Endothelial cell of umbilical vein (primary cell): ENCODE measurements around the gene BAD.

Experiments used
- EZH2 ChIP-seq: IDR thresholded peaks from 2 replicates; pipeline ENCODE4 v1.6.1; 2012; ENCODE audit warnings: borderline replicate concordance, low read depth, mild to moderate bottlenecking, moderate library complexity, low read length, inconsistent platforms; ENCODE audit not compliant: severe bottlenecking
- JUN ChIP-seq: IDR thresholded peaks from 2 replicates; pipeline ENCODE4 v1.6.1; 2011; ENCODE audit warnings: borderline replicate concordance, low read depth; ENCODE audit not compliant: insufficient read length, insufficient read depth
- POLR2A ChIP-seq: IDR thresholded peaks from 2 replicates; pipeline ENCODE4 v1.6.1; 2012; ENCODE audit warnings: low read depth, mild to moderate bottlenecking, control low read depth, low read length
- POLR2AphosphoS5 ChIP-seq: IDR thresholded peaks from 2 replicates; pipeline ENCODE4 v1.6.1; 2012; ENCODE audit warnings: low read depth, mild to moderate bottlenecking, control low read depth, low read length, moderate library complexity; ENCODE audit not compliant: insufficient read depth
- TF ChIP-seq, protein P1 (sequence below), 2 donors: IDR thresholded peaks; 1 replicate in 1 of 2; 2 replicates in 1 of 2; pipeline ENCODE4 v1.5.1; 2011; ENCODE audit warnings: low read length in 2 of 2, mild to moderate bottlenecking in 2 of 2, moderate library complexity in 2 of 2, control low read depth in 1 of 2, inconsistent platforms in 1 of 2, low read depth in 1 of 2; ENCODE audit not compliant: insufficient read depth in 1 of 2; ENCODE audit errors: extremely low read depth in 1 of 2

DNA sequence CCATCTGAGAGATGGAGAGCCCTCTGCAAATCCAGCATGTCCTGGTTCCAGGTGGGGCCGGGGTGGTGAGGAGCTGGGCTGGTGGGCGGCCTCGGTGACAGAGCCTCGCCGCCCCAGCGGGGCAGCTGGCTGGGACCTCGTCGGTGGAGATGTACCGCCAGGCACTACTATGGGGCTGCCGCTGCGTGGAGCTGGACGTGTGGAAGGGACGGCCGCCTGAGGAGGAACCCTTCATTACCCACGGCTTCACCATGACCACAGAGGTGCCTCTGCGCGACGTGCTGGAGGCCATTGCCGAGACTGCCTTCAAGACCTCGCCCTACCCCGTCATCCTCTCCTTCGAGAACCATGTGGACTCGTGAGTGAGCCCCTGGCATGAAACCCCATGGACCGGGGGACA lies 26.1 kb downstream of the BAD start:
- TF ChIP-seq POLR2AphosphoS5 (no peak), POLR2A (no peak), EZH2 (no peak), JUN (no peak)
- TF ChIP-seq, protein P1, sequence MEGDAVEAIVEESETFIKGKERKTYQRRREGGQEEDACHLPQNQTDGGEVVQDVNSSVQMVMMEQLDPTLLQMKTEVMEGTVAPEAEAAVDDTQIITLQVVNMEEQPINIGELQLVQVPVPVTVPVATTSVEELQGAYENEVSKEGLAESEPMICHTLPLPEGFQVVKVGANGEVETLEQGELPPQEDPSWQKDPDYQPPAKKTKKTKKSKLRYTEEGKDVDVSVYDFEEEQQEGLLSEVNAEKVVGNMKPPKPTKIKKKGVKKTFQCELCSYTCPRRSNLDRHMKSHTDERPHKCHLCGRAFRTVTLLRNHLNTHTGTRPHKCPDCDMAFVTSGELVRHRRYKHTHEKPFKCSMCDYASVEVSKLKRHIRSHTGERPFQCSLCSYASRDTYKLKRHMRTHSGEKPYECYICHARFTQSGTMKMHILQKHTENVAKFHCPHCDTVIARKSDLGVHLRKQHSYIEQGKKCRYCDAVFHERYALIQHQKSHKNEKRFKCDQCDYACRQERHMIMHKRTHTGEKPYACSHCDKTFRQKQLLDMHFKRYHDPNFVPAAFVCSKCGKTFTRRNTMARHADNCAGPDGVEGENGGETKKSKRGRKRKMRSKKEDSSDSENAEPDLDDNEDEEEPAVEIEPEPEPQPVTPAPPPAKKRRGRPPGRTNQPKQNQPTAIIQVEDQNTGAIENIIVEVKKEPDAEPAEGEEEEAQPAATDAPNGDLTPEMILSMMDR (IDR thresholded peaks at IDR 0.05; ENCODE audit: extremely low read depth in 1 of 2, insufficient read depth in 1 of 2, low read depth in 1 of 2, low read length in 2 of 2) = no peak
